OCI-LY3 (cell line): ENCODE results near the gene BICD2.

Experiments
- H2AFZ ChIP-seq: fragments of 200-600, 300-600 bp; shearing (Covaris generic); 2 replicates; pipeline ENCODE4 v1.6.0; 2014; ENCODE audit warnings: antibody characterized with exemption, low read depth, low read length
- H3K27ac ChIP-seq: fragments of 200-600, 300-600 bp; sonication (generic); 2 replicates; pipeline ENCODE4 v1.5.1; 2014; ENCODE audit warnings: mild to moderate bottlenecking, low read length, moderate library complexity, mixed read lengths
- H3K27me3 ChIP-seq: fragments of 200-600, 300-600 bp; sonication (generic); 2 replicates; pipeline ENCODE4 v1.6.1; 2014; ENCODE audit warnings: low read depth, low read length, mixed read lengths
- H3K36me3 ChIP-seq: fragments of 200-600, 300-600 bp; sonication (generic); replicated peaks from 2 replicates; pipeline ENCODE3; 2014; ENCODE audit warnings: low read depth, low read length, mixed read lengths
- H3K4me1 ChIP-seq: fragments of 300-600, 200-600 bp; sonication (generic); 2 replicates; pipeline ENCODE4 v1.6.1; 2014; ENCODE audit warnings: low read length, mixed read lengths
- H3K4me2 ChIP-seq: fragments of 200-600, 300-600 bp; sonication (generic); 2 replicates; pipeline ENCODE4 v1.6.1; 2014; ENCODE audit warnings: low read length, mixed read lengths
- H3K4me3 ChIP-seq: fragments of 300-600, 200-600 bp; sonication (generic); 2 replicates; pipeline ENCODE4 v1.5.1; 2014; ENCODE audit warnings: antibody characterized with exemption, mild to moderate bottlenecking, low read length, moderate library complexity
- H3K79me2 ChIP-seq: fragments of 300-600, 200-600 bp; shearing (Covaris generic); 2 replicates; pipeline ENCODE4 v1.6.1; 2014; ENCODE audit warnings: mild to moderate bottlenecking, low read length, mixed read lengths
- H3K9ac ChIP-seq: fragments of 300-600, 200-600 bp; shearing (Covaris generic); 2 replicates; pipeline ENCODE4 v1.6.0; 2014; ENCODE audit warnings: mild to moderate bottlenecking, low read length, moderate library complexity
- H3K9me3 ChIP-seq: fragments of 200-600, 300-600 bp; shearing (Covaris generic); 2 replicates; pipeline ENCODE4 v1.6.1; 2014; ENCODE audit warnings: low read length, mixed read lengths; ENCODE audit not compliant: insufficient read depth
- H4K20me1 ChIP-seq: fragments of 200-600, 300-600 bp; sonication (generic); 2 replicates; pipeline ENCODE4 v1.6.1; 2016; ENCODE audit warnings: low read length, mixed read lengths; ENCODE audit not compliant: insufficient read depth
- CTCF ChIP-seq: fragments of 200-600, 300-600 bp; sonication (generic); IDR thresholded peaks from 2 replicates; pipeline ENCODE4 v1.5.1; 2014; ENCODE audit warnings: antibody characterized with exemption, low read length, low read depth
- EZH2phosphoT487 ChIP-seq: fragments of 200-600 bp; shearing (Covaris generic); IDR thresholded peaks from 2 replicates; pipeline ENCODE4 v1.6.1; 2018; ENCODE audit warnings: antibody characterized with exemption, mixed run types, low read depth

BICD2 gene

GRCh38 chr9:92737611-92738299, 26.9 kb downstream of the BICD2 start:
- no peaks in the 10 kb centered on the region for H3K36me3 ChIP-seq
- no peaks in the 10 kb centered on the region for H3K9me3 ChIP-seq
- H3K4me2 ChIP-seq, result no peak overlapping the region
- peaks cover 3% of the 10 kb centered on the region; the same call in 1 of the 2 replicates for H3K4me1 ChIP-seq
- no peak overlapping the region for H3K4me3 ChIP-seq
- no peak overlapping the region for H3K27ac ChIP-seq
- no peaks in the 10 kb centered on the region for H3K27me3 ChIP-seq
- H3K79me2 ChIP-seq, result peaks cover 89% of the 10 kb centered on the region
- H4K20me1 ChIP-seq, result peaks cover 72% of the 10 kb centered on the region
- no peak for TF ChIP-seq EZH2phosphoT487
- TF ChIP-seq CTCF, result no peak
- H2AFZ ChIP-seq, result no peak overlapping the region
- no peak overlapping the region for H3K9ac ChIP-seq

DNA sequence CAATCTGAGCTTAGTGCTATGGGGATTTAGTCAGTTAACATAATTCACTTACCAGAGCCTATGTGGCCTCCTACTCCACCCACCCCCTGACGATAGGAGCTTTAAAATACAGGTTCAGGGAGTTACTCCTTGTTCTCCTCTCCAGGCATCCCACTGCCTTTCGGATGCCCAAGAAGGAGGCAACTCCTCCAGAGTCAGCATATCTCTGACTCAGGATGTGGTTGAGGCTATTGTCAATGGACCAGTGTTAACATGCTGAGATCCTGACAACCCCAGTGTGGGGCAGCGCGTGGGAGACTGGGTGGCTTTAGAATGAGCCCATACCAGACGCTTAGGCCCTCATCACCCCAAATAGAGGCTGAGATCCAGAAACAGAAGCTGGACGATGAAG, 27.4 kb downstream of the BICD2 start:
- Histone ChIP-seq H3K79me2 (peaks cover 85% of the 10 kb centered on the region), H4K20me1 (peaks cover 70% of the 10 kb centered on the region), H3K9me3 (no peaks in the 10 kb centered on the region), H3K27me3 (no peaks in the 10 kb centered on the region), H3K4me2 (no peak overlapping the region), H3K27ac (no peak overlapping the region), H2AFZ (no peak overlapping the region), H3K9ac (no peak overlapping the region), H3K4me3 (no peak overlapping the region), H3K4me1 (peaks cover 3% of the 10 kb centered on the region; the same call in 1 of the 2 replicates), H3K36me3 (no peaks in the 10 kb centered on the region)
- TF ChIP-seq EZH2phosphoT487, result no peak
- TF ChIP-seq CTCF, result no peak

DNA sequence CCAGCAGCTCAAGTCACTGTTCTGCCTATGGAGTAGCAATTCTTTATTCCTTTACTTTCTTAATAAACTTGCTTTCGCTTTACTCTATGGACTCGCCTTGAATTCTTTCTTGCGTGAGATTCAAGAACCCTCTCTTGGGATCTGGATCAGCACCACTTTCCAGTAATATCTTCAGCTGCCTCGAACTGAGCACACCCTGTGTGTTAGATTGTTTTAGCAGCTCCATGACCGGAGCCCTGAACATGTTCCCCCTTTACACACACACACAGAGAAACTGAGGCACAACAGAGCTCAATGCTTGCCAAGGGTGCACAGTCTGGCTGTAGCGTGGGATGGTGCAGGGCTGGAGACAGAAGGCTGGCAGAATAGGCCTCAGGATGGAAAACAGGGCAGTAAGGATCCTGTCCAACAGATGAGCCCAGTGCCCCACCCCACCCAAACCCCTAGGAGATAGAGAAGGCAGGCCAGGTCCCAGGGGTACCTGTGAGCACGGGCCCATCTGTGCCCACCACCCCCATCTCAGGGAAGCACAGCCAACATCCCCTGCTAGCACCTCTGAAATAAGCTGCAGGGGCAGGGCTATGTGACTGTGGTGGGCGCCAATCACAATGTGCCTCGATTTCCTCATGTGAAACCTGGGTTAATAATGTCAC, 27.9 kb downstream of the BICD2 start:
- H3K4me2 ChIP-seq, result no peak overlapping the region
- H3K4me1 ChIP-seq, result peaks cover 3% of the 10 kb centered on the region; the same call in 1 of the 2 replicates
- H3K36me3 ChIP-seq, result no peaks in the 10 kb centered on the region
- H3K27me3 ChIP-seq, result no peaks in the 10 kb centered on the region
- H4K20me1 ChIP-seq, result peaks cover 75% of the 10 kb centered on the region
- H3K9ac ChIP-seq, result no peak overlapping the region
- H3K9me3 ChIP-seq, result no peaks in the 10 kb centered on the region
- H3K79me2 ChIP-seq, result peaks cover 85% of the 10 kb centered on the region
- TF ChIP-seq EZH2phosphoT487, result no peak
- TF ChIP-seq CTCF, result no peak
- no peak overlapping the region for H3K27ac ChIP-seq
- no peak overlapping the region for H2AFZ ChIP-seq
- H3K4me3 ChIP-seq, result no peak overlapping the region

GRCh38 chr9:92735636-92736562, 28.7 kb downstream of the BICD2 start:
- Histone ChIP-seq H3K4me2 (no peak overlapping the region), H3K27ac (no peak overlapping the region), H3K27me3 (no peaks in the 10 kb centered on the region), H3K4me1 (peaks cover 3% of the 10 kb centered on the region; the same call in 1 of the 2 replicates), H2AFZ (no peak overlapping the region), H3K4me3 (no peak overlapping the region), H3K9ac (no peak overlapping the region), H3K9me3 (no peaks in the 10 kb centered on the region), H3K79me2 (peaks cover 85% of the 10 kb centered on the region), H4K20me1 (peaks cover 75% of the 10 kb centered on the region), H3K36me3 (no peaks in the 10 kb centered on the region)
- TF ChIP-seq CTCF (no peak), EZH2phosphoT487 (no peak)
